WTC11 (cell line): ENCODE measurements around the gene DEFB131B.

Experiments used
- ATF3 ChIP-seq: sonication (generic); formaldehyde crosslinking; conservative IDR thresholded peaks from 2 replicates; pipeline ENCODE4 v1.8.1; 2022; ENCODE audit warnings: mild to moderate bottlenecking, missing genetic modification reagents
- CTCF ChIP-seq: fragments of 200-600 bp; IDR thresholded peaks from 2 replicates; pipeline ENCODE4 v1.8.0; 2022; ENCODE audit warnings: antibody characterized with exemption
- FOXK1 ChIP-seq: sonication (generic); formaldehyde crosslinking; IDR thresholded peaks from 2 replicates; pipeline ENCODE4 v1.8.0; 2022; ENCODE audit warnings: mild to moderate bottlenecking, moderate library complexity, missing genetic modification reagents
- GRHL2 ChIP-seq: fragments of 250-450 bp; sonication (Bioruptor Pico); IDR thresholded peaks from 2 replicates; pipeline ENCODE4 v1.8.0; 2022; ENCODE audit warnings: mild to moderate bottlenecking, moderate library complexity; ENCODE audit not compliant: insufficient replicate concordance, severe bottlenecking
- KAT7 ChIP-seq: sonication (generic); formaldehyde crosslinking; IDR thresholded peaks from 2 replicates; pipeline ENCODE4 v1.8.1; 2023; ENCODE audit warnings: missing genetic modification reagents, mild to moderate bottlenecking, borderline replicate concordance
- USF2 ChIP-seq: sonication (generic); formaldehyde crosslinking; IDR thresholded peaks from 2 replicates; pipeline ENCODE4 v1.8.1; 2023; ENCODE audit warnings: mild to moderate bottlenecking, missing genetic modification reagents, moderate library complexity

- TF ChIP-seq GRHL2, result no peak
- no peak for TF ChIP-seq KAT7 (CRISPR knock-in tag)
- no peak for TF ChIP-seq FOXK1 (CRISPR knock-in tag)
- no peak for TF ChIP-seq ATF3
- no peak for TF ChIP-seq CTCF
- no peak for TF ChIP-seq USF2 (CRISPR knock-in tag)
These were observed 17.7 kb downstream of the DEFB131B start for GRCh38 chr11:71895961-71896360.
